ENCODE data around the gene DNAJC16. TPM values are rescaled to one million over a fixed set of nuclear protein-coding genes. Genes with fewer than 3 reads are reported as not detected.
A peak's percentile ranks its signal among the peaks of the same experiment; 100 is the strongest.

DNAJC16 gene
- total RNA-seq, 4 donors from 2014 or later = 10.2 to 18.7 (median 13.8) TPM

DNA sequence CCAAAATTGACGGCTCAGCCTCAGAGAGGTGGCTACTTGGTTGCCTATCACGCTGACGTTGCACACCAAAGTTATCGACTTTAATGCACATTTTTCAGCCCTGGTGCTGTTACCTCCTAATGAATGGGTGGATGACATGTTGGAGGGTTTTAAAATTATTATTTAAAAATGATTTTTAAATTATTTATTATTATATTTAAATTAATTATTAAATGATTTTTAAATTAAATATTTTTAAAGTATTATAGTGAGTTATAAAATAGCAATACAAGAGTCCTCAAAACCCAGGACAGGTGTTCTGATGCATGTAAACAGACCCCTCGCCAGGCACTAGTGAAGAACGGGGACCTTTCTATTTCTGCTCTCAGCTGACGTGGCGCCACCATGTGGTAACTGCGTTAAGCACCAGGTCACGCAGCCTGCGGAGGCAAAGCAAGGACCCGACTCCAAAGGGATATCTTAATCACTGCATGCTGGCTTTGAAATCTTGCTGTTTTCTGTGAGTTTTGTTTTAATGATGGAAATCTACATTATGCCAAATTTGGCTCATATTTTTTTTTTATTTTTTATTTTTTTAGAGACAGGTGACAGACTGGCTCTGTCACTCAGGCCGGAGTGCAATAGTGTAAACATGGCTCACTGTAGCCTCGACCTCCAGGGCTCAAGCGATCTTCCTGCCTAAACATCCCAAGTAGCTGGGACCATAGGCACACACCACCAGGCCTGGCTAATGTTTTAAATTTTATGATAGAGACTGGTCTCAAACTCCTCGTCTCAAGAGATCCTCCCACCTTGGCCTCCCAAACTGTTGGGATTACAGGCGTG lies 25.2 kb upstream of the DNAJC16 start:
- no peak for ATAC-seq
- peaks cover 0 to 84% of the 10 kb centered on the region in 2 donors for H3K36me3 ChIP-seq
- H3K4me1 ChIP-seq = no peaks in the 10 kb centered on the region
- TF ChIP-seq, protein P1, sequence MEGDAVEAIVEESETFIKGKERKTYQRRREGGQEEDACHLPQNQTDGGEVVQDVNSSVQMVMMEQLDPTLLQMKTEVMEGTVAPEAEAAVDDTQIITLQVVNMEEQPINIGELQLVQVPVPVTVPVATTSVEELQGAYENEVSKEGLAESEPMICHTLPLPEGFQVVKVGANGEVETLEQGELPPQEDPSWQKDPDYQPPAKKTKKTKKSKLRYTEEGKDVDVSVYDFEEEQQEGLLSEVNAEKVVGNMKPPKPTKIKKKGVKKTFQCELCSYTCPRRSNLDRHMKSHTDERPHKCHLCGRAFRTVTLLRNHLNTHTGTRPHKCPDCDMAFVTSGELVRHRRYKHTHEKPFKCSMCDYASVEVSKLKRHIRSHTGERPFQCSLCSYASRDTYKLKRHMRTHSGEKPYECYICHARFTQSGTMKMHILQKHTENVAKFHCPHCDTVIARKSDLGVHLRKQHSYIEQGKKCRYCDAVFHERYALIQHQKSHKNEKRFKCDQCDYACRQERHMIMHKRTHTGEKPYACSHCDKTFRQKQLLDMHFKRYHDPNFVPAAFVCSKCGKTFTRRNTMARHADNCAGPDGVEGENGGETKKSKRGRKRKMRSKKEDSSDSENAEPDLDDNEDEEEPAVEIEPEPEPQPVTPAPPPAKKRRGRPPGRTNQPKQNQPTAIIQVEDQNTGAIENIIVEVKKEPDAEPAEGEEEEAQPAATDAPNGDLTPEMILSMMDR (IDR thresholded peaks at IDR 0.05) = peak; percentile 38 to 68 (median 48)
- no peak for TF ChIP-seq EP300 (IDR thresholded peaks at IDR 0.05)
- WGBS, 2 donors (ENCODE audit: low coverage in 1 of 2) = 50 to 62% methylated on average over 14 to 17 of the region's 17 CpGs
- no peaks in the 10 kb centered on the region for H3K27me3 ChIP-seq
- H3K9me3 ChIP-seq = no peaks in the 10 kb centered on the region
- H3K27ac ChIP-seq = no peak overlapping the region
- no peak overlapping the region for H3K4me3 ChIP-seq

DNA sequence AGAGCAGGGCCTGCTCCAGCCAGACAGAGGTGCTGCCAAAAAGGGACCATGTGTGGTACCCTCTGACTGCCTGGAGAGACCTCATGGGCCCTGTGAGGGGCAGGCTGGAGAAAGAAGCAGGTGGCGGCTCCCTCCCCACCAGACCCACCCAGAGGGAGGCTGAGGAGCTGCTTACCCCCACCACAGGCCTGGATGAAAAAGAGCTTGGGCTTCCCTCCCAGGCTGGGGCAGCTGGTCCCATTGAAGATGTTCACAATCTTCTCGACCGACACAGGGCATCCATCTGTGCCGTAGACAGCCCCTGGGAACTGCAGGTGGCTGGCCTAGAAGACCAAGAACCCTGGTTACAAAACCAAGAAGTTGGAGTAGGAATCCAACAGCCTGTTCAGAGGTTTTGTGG lies 22.2 kb upstream of the DNAJC16 start:
- Histone ChIP-seq H3K4me3 (no peak overlapping the region), H3K27me3 (no peaks in the 10 kb centered on the region), H3K27ac (no peak overlapping the region), H3K9me3 (no peaks in the 10 kb centered on the region), H3K4me1 (no peaks in the 10 kb centered on the region), H3K36me3 (peaks cover 0 to 83% of the 10 kb centered on the region in 2 donors)
- TF ChIP-seq, protein P1 (IDR thresholded peaks at IDR 0.05) = no peak
- TF ChIP-seq EP300 (IDR thresholded peaks at IDR 0.05) (no peak), POLR2A (IDR thresholded peaks at IDR 0.05) (no peak), POLR2AphosphoS5 (IDR thresholded peaks at IDR 0.05) (no peak)
- WGBS, 2 donors (ENCODE audit: low coverage in 1 of 2) = no CpG with 5 or more reads among the region's 4 CpGs
- ATAC-seq = no peak

DNA sequence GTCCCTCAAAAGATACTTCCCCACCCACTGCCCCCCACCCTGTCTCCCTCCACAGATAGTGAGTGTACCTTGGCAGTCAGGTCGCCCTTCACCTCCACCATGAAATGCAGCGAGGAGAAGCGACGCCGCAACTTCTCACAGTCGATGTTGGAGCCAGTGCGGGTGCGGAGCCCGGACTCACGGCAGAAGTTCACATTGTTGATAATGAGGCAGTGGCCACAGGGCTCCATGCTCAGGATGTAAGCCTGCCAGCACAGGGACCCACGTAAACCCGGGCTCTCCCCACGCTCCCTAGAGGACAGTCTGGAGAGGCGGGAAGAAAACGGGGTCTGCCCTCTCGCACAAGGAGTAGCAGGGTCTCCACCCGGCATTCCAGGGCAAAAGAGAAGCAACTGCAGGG lies 19.8 kb upstream of the DNAJC16 start:
- Histone ChIP-seq H3K4me1 (peaks cover 0 to 4% (median 0%) of the 10 kb centered on the region in 3 donors), H3K27ac (no peak overlapping the region), H3K27me3 (no peaks in the 10 kb centered on the region), H3K4me3 (no peak overlapping the region), H3K9me3 (no peaks in the 10 kb centered on the region), H3K36me3 (peaks cover 0 to 74% of the 10 kb centered on the region in 2 donors)
- TF ChIP-seq, protein P1 (IDR thresholded peaks at IDR 0.05) = no peak
- TF ChIP-seq EP300 (IDR thresholded peaks at IDR 0.05) (no peak), POLR2AphosphoS5 (IDR thresholded peaks at IDR 0.05) (no peak)
- ATAC-seq = no peak
- WGBS, 2 donors (ENCODE audit: low coverage in 1 of 2) = 82% methylated on average over 9 of the region's 17 CpGs; no CpG with 5 or more reads in 1 of the 2 donors

GRCh38 chr1:15507278-15507677 lies 19.4 kb upstream of the DNAJC16 start:
- ATAC-seq = no peak
- H3K27ac ChIP-seq = no peak overlapping the region

More at GRCh38 chr1:15507278-15507677, 19.4 kb upstream of the DNAJC16 start:
- no peak for TF ChIP-seq POLR2A (IDR thresholded peaks at IDR 0.05)
- no peak for TF ChIP-seq POLR2AphosphoS5 (IDR thresholded peaks at IDR 0.05)
- TF ChIP-seq, protein P1 (IDR thresholded peaks at IDR 0.05) = no peak
- no peak for TF ChIP-seq EP300 (IDR thresholded peaks at IDR 0.05)
- Histone ChIP-seq H3K4me1 (peaks cover 0 to 4% (median 0%) of the 10 kb centered on the region in 3 donors), H3K27me3 (no peaks in the 10 kb centered on the region), H3K36me3 (peaks cover 0 to 74% of the 10 kb centered on the region in 2 donors), H3K9me3 (no peaks in the 10 kb centered on the region), H3K4me3 (no peak overlapping the region)
- 83 to 89% methylated on average over 2 to 4 of the region's 5 CpGs for WGBS, 2 donors (ENCODE audit: low coverage in 1 of 2)
